PC-9 (cell line): Measurements from ENCODE around the gene DOCK3.

Experiments
- CTCF ChIP-seq: fragments of 200-600 bp; sonication (generic); conservative IDR thresholded peaks from 2 replicates; pipeline ENCODE4 v1.6.1; 2017; ENCODE audit warnings: mixed run types, antibody characterized with exemption, mild to moderate bottlenecking, moderate library complexity
- EZH2 ChIP-seq: fragments of 200-600 bp; sonication (generic); IDR thresholded peaks from 2 replicates; pipeline ENCODE4 v1.8.0; 2017; ENCODE audit warnings: antibody characterized with exemption, low read depth

GRCh38 chr3:51031666-51032065 is 356.9 kb downstream of the DOCK3 start:
- TF ChIP-seq CTCF (no peak), EZH2 (no peak)
